Stomach (tissue), 4 donors: Measurements from ENCODE around the gene USP13.

Experiments used
- CTCF ChIP-seq, 7 experiments: fragments of 450-650 bp in 4 of 7; fragments of 200-600 bp in 3 of 7; sonication (generic) in 3 of 7; IDR thresholded peaks; one replicate each; pipeline ENCODE4 v1.5.1; 2016 to 2019; ENCODE audit warnings: antibody characterized with exemption in 7 of 7, control low read depth in 2 of 7, mild to moderate bottlenecking in 1 of 7
- POLR2A ChIP-seq, 4 donors: fragments of 450-650 bp; IDR thresholded peaks; one replicate each; pipeline ENCODE4 v1.6.1; 2016; ENCODE audit warnings: antibody characterized with exemption in 4 of 4, control low read depth in 2 of 4, mild to moderate bottlenecking in 1 of 4, moderate library complexity in 1 of 4
- POLR2AphosphoS5 ChIP-seq, 3 donors: sonication (generic); formaldehyde crosslinking; IDR thresholded peaks; one replicate each; pipeline ENCODE4 v1.6.1; 2016; ENCODE audit warnings: antibody characterized with exemption in 3 of 3

GRCh38 chr3:179766416-179767133 lies 113.7 kb downstream of the USP13 start:
- TF ChIP-seq CTCF (IDR thresholded peaks at IDR 0.05), result no peak
- TF ChIP-seq POLR2AphosphoS5 (IDR thresholded peaks at IDR 0.05), result no peak
- TF ChIP-seq POLR2A (IDR thresholded peaks at IDR 0.05), result no peak
